Endodermal cell (in vitro differentiated cells): ENCODE data around the gene LENEP. TPM values are rescaled to one million over a fixed set of nuclear protein-coding genes. Genes with fewer than 3 reads are reported as not detected.

ENCODE experiments used
- DNase-seq: peaks from one replicate; pipeline ENCODE4 v3.0.0-alpha.2; 2017
- H3K27ac ChIP-seq: 2 replicates; pipeline ENCODE4 v1.5.1; 2013; ENCODE audit warnings: mild to moderate bottlenecking, low read depth, low read length, moderate library complexity
- H3K27me3 ChIP-seq: 2 replicates; pipeline ENCODE4 v1.6.1; 2013; ENCODE audit warnings: mild to moderate bottlenecking, low read length, moderate library complexity; ENCODE audit not compliant: insufficient read depth, control insufficient read depth, poor library complexity, severe bottlenecking
- H3K36me3 ChIP-seq: 2 replicates; pipeline ENCODE4 v1.7.0; 2013; ENCODE audit warnings: mild to moderate bottlenecking, low read length, moderate library complexity; ENCODE audit not compliant: control insufficient read depth, insufficient read depth
- H3K4me1 ChIP-seq: one replicate; pipeline ENCODE4 v1.7.0; 2013; ENCODE audit warnings: low read length; ENCODE audit not compliant: control insufficient read depth, insufficient read depth
- H3K4me3 ChIP-seq: 2 replicates; pipeline ENCODE4 v1.5.1; 2013; ENCODE audit warnings: mild to moderate bottlenecking, low read length, moderate library complexity
- H3K9ac ChIP-seq: 2 replicates; pipeline ENCODE4 v1.6.1; 2013; ENCODE audit warnings: mild to moderate bottlenecking, low read length, moderate library complexity; ENCODE audit not compliant: poor library complexity, severe bottlenecking; ENCODE audit errors: extremely low read depth
- H3K9me3 ChIP-seq: 2 replicates; pipeline ENCODE4 v1.6.1; 2013; ENCODE audit warnings: mild to moderate bottlenecking, low read length, moderate library complexity; ENCODE audit not compliant: control insufficient read depth
- H3K27ac Mint-ChIP-seq: 2 replicates; pipeline ENCODE4 v1.8.0; 2020; ENCODE audit warnings: mixed read lengths
- H3K27me3 Mint-ChIP-seq: 2 replicates; pipeline ENCODE4 v1.8.0; 2021; ENCODE audit warnings: mild to moderate bottlenecking, mixed read lengths; ENCODE audit not compliant: insufficient read depth
- H3K36me3 Mint-ChIP-seq: 2 replicates; pipeline ENCODE4 v1.8.0; 2020; ENCODE audit warnings: low read depth, mixed read lengths
- H3K4me1 Mint-ChIP-seq: 2 replicates; pipeline ENCODE4 v1.8.0; 2020; ENCODE audit warnings: mixed read lengths
- H3K4me3 Mint-ChIP-seq: 2 replicates; pipeline ENCODE4 v1.8.0; 2020; ENCODE audit warnings: mild to moderate bottlenecking, moderate library complexity, mixed read lengths
- H3K9me3 Mint-ChIP-seq: 2 replicates; pipeline ENCODE4 v1.8.0; 2020; ENCODE audit warnings: mild to moderate bottlenecking, mixed read lengths
- CTCF ChIP-seq: fragments of 200-600 bp; sonication (generic); conservative IDR thresholded peaks from 2 replicates; pipeline ENCODE4 v1.5.0; 2021; ENCODE audit warnings: antibody characterized with exemption, mild to moderate bottlenecking
- WGBS, 2 experiments: methylation state at CpG; one replicate each; pipeline versions ENCODE4 v1.1.5 to v1.1.7; 2013; ENCODE audit warnings: missing lambda C conversion rate in 2 of 2, mixed read lengths in 1 of 2; ENCODE audit not compliant: insufficient coverage in 1 of 2, insufficient read length in 1 of 2; 5-methylcytosine and 5-hydroxymethylcytosine counted together
- total RNA-seq, 2 donors: library from RNA; stranded (reverse); fragmentation: NEBNext Ultra II Directional in 1 of 2; extraction: Animal tissue kit (Norgen Biotek cat#: 25700) in 1 of 2; gene quantifications; 2 replicates in 1 of 2; 3 replicates in 1 of 2; pipeline ENCODE4 v1.2.1, GENCODE V29; 2021

LENEP gene
- total RNA-seq, 2 donors from 2014 or later: 2.0 TPM; not detected in 1

GRCh38 chr1:154962156-154962749, 31.1 kb upstream of the LENEP start:
- peak; percentile 81 for DNase-seq
- Mint-ChIP-seq H3K4me3 (peak overlapping the region; percentile 77), H3K27me3 (no peaks in the 10 kb centered on the region), H3K36me3 (peaks cover 49% of the 10 kb centered on the region), H3K4me1 (peaks cover 22% of the 10 kb centered on the region), H3K9me3 (no peaks in the 10 kb centered on the region), H3K27ac (peak overlapping the region; percentile 82)
- Histone ChIP-seq H3K27me3 (no peaks in the 10 kb centered on the region), H3K4me3 (peak overlapping the region; percentile 98), H3K27ac (peak overlapping the region; percentile 93), H3K4me1 (no peaks in the 10 kb centered on the region), H3K9ac (peak overlapping the region; percentile 68), H3K36me3 (peaks cover 66% of the 10 kb centered on the region), H3K9me3 (no peaks in the 10 kb centered on the region)
- 19 to 36% methylated on average over 10 to 25 of the region's 25 CpGs for WGBS, 2 experiments
- no peak for TF ChIP-seq CTCF

- Histone ChIP-seq H3K36me3 (peaks cover 72% of the 10 kb centered on the region), H3K9ac (no peak overlapping the region), H3K27me3 (no peaks in the 10 kb centered on the region), H3K9me3 (no peaks in the 10 kb centered on the region), H3K4me3 (peak overlapping the region; percentile 98), H3K27ac (no peak overlapping the region), H3K4me1 (no peaks in the 10 kb centered on the region)
- DNase-seq: no peak
- Mint-ChIP-seq H3K36me3 (peaks cover 54% of the 10 kb centered on the region), H3K4me3 (peak overlapping the region; percentile 77), H3K27me3 (no peaks in the 10 kb centered on the region), H3K9me3 (no peaks in the 10 kb centered on the region), H3K4me1 (peaks cover 16% of the 10 kb centered on the region), H3K27ac (peak overlapping the region; percentile 82)
- 65 to 89% methylated on average over 2 to 6 of the region's 6 CpGs for WGBS, 2 experiments
- no peak for TF ChIP-seq CTCF
Measured at GRCh38 chr1:154962795-154963330, 30.5 kb upstream of the LENEP start.

- no peak overlapping the region for H3K4me3 Mint-ChIP-seq
Measured at GRCh38 chr1:154963643-154964042, 29.7 kb upstream of the LENEP start.

More at GRCh38 chr1:154963643-154964042, 29.7 kb upstream of the LENEP start:
- DNase-seq: no peak
- H3K4me3 ChIP-seq: no peak overlapping the region
- H3K27me3 Mint-ChIP-seq: no peaks in the 10 kb centered on the region
- no peaks in the 10 kb centered on the region for H3K4me1 ChIP-seq
- 94 to 99% methylated on average over 7 to 8 of the region's 8 CpGs for WGBS, 2 experiments
- peaks cover 56% of the 10 kb centered on the region for H3K36me3 Mint-ChIP-seq
- H3K27ac ChIP-seq: no peak overlapping the region
- no peak overlapping the region for H3K9ac ChIP-seq
- H3K4me1 Mint-ChIP-seq: peaks cover 22% of the 10 kb centered on the region
- no peaks in the 10 kb centered on the region for H3K27me3 ChIP-seq
- H3K9me3 ChIP-seq: no peaks in the 10 kb centered on the region
- H3K36me3 ChIP-seq: peaks cover 73% of the 10 kb centered on the region
- no peaks in the 10 kb centered on the region for H3K9me3 Mint-ChIP-seq
- peak overlapping the region; percentile 3 for H3K27ac Mint-ChIP-seq
- no peak for TF ChIP-seq CTCF
